HUDEP-2 (cell line): ENCODE measurements around the gene PBX4.
"Not testable (repeated sequence)": the region's sequence is repeated elsewhere in the genome, so short reads cannot be mapped to it uniquely, and the experiment has no call there.

ENCODE experiments used
- DNase-seq, 76 experiments: peaks; one replicate each; lab custom pipeline; 2025; ENCODE audit not compliant: unreplicated experiment in 76 of 76; lab: John Stamatoyannopoulos, UW

Gene PBX4

DNA sequence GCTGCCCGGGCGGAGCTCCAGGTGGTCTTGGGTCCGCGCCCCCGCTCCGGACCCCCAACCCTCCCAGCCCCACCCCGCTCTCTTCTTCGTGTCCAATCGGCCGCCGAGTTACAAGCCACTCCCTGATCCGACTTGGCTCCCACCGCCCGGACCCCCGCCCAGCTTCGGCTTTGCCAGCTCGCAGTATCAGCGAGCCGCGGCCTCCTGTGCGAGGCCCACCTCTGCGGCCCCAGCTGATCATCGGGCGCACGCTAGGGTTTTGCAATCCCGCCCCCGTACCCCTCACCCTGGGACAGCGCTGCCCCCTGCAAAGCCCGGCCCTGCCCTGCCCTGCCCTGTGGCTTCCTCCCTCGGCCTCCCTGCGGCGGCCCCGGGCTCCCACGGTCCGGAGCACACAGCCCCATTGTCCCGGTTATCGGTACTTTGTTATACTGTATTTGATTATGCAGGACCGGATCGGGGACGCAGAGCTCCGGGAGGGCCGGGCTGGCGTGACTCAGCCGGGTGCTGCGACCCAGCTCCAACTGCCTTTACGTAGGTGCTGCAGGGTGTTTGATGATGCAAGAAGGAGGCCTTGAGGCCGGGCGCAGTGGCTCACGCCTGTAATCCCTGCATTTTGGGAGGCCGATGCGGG is 10.1 kb upstream of the PBX4 start:
- no peak for DNase-seq

DNA sequence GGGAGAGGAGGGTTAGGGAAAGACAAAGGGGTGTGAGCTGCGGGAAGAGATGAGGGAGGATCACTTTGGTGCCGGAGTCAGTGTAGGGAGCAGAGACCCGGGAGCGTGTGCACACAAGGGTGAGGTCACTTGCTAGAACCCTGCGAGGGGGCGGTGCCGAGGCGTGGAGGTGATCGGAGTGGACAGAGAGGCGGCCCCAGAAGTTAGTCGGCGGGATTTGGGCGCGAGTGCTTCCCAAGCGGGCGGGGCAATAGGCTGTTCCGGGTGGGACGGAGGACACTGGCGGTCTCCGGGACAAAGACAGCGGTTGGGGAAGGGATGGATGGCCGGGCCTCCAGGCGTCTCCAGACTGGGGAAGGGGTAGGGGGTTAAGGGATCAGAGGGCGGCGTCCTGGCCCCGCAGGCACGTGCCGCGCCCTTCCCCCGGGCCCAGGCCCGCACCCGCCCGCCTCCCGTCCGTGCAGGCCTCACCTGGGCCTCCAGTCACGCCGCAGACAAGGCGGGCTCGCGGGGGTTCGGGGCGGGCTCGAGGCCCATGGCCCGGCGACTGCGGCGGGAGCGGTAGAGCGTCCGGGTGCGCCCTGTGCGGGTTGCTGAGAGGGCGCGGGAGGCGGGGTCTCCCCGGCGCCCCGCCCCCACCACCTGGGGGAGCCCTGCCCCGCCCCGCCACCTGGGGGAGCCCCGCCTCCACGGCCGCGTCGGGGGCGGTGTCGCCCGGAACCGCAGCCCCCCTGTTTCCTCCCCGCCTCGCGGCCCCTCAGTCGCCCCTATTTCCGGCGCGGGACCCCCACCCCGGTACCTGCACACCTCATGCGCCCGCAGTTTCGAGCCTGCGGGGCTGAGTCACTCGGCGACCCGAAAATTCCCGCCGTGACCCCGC is 9.4 kb upstream of the PBX4 start, which contains the start of gene LPAR2:
Gene LPAR2, minus strand, starts transcription at position 600 of the 880 bp plus-strand sequence. CDS start 945 bp downstream, outside the sequence.
- no peak for DNase-seq

- peak in 1 of 76 experiments; percentile 5 for DNase-seq
Measured at GRCh38 chr19:19626516-19627472, 8.3 kb upstream of the PBX4 start.

GRCh38 chr19:19624032-19624570 is 5.6 kb upstream of the PBX4 start:
- DNase-seq, result no peak

GRCh38 chr19:19623383-19623782 is 4.9 kb upstream of the PBX4 start:
- DNase-seq, result no peak

DNA sequence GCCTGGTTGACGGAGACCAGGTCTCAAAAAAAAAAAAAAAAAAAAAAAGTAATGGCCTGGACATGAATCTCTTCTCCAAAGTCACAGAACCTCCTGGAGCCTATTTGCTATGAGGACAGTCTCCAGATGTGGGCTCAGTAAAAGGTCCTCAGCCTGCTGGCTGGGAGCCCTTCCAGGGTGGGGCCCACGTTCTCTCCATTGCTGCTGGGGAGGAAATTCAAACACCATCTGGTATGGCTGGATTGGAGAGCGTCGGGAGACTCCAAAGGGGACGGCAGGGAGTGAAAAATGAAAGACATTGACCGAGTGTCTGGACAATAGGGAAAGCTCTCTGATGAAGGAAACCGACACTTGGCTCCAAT is 1.3 kb upstream of the PBX4 start:
- no peak for DNase-seq

DNA sequence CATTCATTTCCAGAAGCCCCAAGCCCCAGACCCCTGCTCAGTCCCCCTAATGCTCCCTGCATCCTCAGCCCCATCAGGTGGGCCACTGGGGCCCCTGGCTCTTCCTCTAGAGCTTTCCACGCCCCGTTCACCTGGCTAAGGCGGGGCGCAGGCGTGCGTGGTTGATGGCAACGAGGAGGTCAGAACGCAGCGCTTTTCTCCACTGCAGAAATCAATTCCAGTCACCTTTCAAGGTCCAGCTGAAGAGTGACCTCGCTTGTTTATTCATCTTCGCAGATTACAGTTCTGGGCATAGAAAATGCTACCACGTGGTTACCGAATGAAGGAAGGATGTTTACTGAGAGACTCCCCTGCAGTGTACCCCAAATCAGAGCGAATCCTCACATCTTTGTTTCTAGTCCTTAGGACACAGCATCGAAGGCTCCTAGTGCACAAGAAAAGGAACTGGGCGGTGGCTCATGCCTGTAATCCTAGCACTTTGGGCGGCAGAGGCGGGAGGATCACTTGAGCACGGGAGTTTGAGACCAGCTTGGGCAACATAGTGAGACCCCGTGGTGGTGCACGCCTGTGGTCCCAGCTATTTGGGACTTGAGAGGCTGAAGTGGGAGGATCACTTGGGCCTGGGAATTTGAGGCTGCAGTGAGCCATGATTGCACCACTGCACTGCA is 828 bp upstream of the PBX4 start:
- no peak for DNase-seq

DNA sequence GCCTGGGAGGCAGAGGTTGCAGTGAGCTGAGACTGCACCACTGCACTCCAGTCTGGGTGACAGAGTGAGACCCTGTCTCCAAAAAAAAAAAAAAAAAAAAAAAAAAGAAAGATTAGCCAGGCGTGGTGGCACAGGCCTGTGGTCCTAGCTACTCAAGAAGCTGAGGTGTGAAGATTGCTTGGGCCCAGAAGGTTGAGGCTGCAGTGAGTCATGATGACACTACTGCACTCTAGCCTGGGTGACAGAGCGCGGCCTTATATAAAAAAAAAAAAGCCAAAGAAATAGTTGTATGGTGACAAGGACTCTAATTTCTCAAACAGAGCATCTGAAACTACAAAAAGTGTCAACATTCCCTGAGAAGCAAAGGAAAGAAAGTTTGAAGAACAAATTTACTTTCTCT is 3.4 kb downstream of the PBX4 start:
- no peak for DNase-seq

- no peak for DNase-seq
Measured at GRCh38 chr19:19613506-19613905, 5.0 kb downstream of the PBX4 start.

DNA sequence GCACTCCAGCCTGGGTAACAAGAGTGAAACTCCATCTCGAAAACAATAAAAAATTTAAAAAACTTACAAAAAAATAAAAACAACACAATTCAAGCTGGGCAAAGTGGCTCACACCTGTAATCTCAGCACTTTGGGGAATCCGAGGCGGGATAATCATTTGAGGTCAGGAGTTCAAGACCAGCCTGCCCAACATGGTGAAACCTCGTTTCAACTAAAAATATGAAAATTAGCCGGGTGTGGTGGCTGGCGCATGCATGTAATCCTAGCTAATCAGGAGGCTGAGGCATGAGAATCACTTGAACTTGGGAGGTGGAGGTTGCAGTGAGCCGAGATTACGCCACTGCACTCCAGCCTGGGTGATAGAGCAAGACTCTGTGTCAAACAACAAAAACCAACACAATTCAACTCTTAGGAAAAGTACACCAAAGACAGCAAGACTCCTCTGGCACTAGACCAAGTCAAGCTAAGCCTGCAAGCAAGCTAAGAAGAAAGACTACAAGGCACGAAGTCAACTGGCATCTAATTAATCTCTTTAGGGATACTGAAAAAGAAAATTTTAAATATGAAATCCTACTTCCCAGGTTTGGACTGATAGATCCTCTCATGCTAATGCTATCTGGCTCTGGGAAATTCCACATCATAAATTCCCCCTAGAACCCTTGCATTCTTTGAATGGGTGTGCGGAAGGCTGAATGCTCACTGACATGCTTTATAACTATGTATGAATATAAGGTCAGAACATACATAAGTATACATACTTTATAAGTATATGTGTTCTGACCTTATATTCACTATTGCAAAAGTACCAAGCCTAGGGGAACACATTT is 7.9 kb downstream of the PBX4 start:
- no peak for DNase-seq

- not testable (repeated sequence) for DNase-seq
Measured at GRCh38 chr19:19606686-19607085, 11.8 kb downstream of the PBX4 start.

DNA sequence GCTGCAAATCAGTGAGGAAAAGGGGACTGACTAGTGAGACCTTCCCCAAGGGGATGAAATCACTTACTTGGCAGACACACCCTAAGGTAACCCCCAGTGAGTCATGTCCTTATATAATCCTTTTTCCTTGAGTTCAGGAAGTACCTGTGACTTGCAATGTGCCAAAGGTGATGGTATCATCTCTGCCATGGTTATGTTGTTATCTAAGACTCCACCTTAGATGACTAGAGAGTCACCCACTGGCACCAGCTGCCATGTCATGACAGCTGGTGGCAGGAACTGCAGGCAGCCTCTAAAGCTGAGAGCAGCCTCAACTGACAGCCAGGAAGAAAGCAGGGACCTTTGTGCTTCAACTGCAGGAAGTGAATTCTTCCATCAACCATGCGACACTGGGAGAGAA is 12.5 kb downstream of the PBX4 start:
- DNase-seq, result peak in 12 of 76 experiments; percentile 7 to 59 (median 12)

GRCh38 chr19:19602713-19603324 is 15.7 kb downstream of the PBX4 start:
- DNase-seq, result no peak

DNA sequence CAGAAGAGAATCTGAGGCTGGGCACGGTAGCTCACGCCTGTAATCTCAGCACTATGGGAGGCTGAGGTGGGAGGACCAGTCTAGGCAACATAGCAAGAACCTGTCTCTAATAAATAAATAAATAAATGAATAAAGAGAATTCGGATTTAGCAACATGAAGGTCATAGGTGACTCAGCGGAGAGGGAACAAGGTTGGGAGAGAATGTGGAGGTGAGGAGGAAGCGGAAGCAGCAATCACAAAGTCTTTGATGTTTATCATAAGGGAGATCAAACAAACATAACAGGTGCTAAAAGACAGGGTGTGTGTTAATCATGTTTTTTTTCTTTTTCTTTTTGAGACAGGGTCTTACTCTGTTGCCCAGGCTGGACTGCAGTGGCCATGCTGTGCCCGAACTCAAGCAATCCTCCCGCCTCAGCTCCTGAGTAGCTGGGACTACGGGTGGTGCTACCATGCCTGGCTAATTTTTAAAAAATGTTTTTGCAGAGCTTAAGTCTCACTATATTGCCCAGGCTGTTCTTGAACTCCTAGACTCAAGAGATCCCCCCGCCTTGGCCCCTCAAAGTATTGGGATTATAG is 16.3 kb downstream of the PBX4 start:
- no peak for DNase-seq

- no peak for DNase-seq
Measured at GRCh38 chr19:19600793-19601330, 17.6 kb downstream of the PBX4 start.

DNA sequence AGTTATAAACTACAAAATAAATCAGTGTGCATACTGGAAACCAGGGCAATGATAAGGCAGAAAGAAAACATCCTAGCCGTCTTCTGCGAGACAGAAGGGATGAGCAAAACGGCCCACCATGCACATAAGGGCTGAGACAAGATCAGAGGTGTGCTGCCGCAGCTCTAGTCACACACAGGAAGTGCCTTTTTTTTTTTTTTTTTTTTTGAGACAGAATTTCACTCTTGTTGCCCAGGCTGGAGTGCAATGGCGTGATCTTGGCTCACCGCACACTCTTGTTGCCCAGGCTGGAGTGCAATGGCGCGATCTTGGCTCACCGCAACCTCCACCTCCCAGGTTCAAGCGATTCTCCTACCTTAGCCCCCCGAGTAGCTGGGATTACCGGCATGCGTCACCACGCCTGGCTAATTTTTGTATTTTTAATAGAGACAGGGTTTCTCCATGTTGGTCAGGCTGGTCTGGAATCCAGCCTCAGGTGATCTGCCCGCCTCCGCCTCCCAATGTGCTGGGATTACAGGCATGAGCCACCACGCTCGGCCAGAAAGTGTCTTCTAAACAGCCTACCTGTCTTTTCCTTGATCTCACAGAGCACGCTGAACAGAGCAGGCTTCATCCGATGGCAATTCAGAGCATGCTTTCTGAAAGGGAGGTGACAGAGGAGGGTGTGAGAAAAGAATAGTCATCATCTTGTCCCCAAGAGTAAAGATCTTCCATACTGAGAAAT is 19.6 kb downstream of the PBX4 start:
- DNase-seq, result not testable (repeated sequence)

DNA sequence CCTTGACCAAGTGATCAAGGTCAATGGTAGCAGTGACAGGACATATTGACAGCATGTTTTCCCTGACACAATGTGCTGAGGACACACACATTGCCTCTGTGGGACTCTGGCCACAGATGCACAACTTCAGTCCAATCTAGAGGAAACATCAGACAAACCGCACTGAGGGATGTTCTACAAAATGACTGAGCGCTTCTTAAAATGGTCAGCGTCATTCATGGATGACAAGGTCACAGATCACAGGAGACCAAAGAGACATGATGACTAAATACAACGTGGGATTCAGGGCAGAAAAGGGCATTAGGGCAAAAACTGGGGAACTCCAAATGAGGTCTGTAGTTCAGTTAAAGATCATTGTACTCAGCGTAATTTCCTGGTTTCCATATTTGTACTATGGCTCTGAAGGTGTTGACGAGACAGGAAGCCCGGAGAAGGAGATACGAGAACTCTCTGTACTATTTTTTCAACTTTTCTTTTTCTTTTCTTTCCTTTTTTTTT is 20.6 kb downstream of the PBX4 start:
- no peak for DNase-seq
